ENCODE results near the gene HS3ST4. TPM values are rescaled to one million over a fixed set of nuclear protein-coding genes. Genes with fewer than 3 reads are reported as not detected.

Gene HS3ST4
- total and polyA plus RNA-seq, 2 experiments from 2014 or later, result 0.44 to 2.1 TPM

GRCh38 chr16:25897702-25898101 is 205.9 kb downstream of the HS3ST4 start:
- no peak overlapping the region for H3K4me3 ChIP-seq
- Mint-ChIP-seq H3K4me3 (no peak overlapping the region), H3K27ac (no peak overlapping the region), H3K36me3 (ENCODE audit: low read depth) (peaks cover 10% of the 10 kb centered on the region; the same call in 2 of the 3 replicates), H3K27me3 (ENCODE audit: insufficient read depth, low read depth, poor library complexity) (no peaks in the 10 kb centered on the region), H3K9me3 (peaks cover 83% of the 10 kb centered on the region), H3K4me1 (peaks cover 3% of the 10 kb centered on the region; the same call in 1 of the 3 replicates)
- no peaks in the 10 kb centered on the region for H3K9me2 ChIP-seq (ENCODE audit: insufficient read depth)
- H3K79me2 ChIP-seq (replicated peaks; ENCODE audit: insufficient read depth), result no peaks in the 10 kb centered on the region; the same call in 1 of the 2 replicates
- no peaks in the 10 kb centered on the region for H3F3A ChIP-seq (replicated peaks; ENCODE audit: low read depth)
- H2AFZ ChIP-seq, result no peak overlapping the region
- ATAC-seq, result no peak
- H4K20me1 ChIP-seq (replicated peaks; ENCODE audit: insufficient read depth), result no peaks in the 10 kb centered on the region
- no peak overlapping the region for H3K4me2 ChIP-seq
- no peak for TF ChIP-seq CTCF (conservative IDR thresholded peaks at IDR 0.05; ENCODE audit: low read depth in 2 of 2)
- TF ChIP-seq ZNF331 (CRISPR knock-in tag; IDR thresholded peaks at IDR 0.05; ENCODE audit: low read depth), result no peak
- TF ChIP-seq STAT1 (IDR thresholded peaks at IDR 0.05; ENCODE audit: unreplicated experiment), result no peak
- TF ChIP-seq EZH2phosphoT487 (IDR thresholded peaks at IDR 0.05; ENCODE audit: unreplicated experiment), result no peak
- TF ChIP-seq ZNF114 (CRISPR knock-in tag; IDR thresholded peaks at IDR 0.05), result no peak
- TF ChIP-seq CREB1 (CRISPR knock-in tag; IDR thresholded peaks at IDR 0.05; ENCODE audit: low read depth), result no peak
- TF ChIP-seq POLR2AphosphoS5 (IDR thresholded peaks at IDR 0.05; ENCODE audit: low read depth), result no peak
- no peak for TF ChIP-seq REST (IDR thresholded peaks at IDR 0.05; ENCODE audit: unreplicated experiment)
- TF ChIP-seq ZNF462 (CRISPR knock-in tag; IDR thresholded peaks at IDR 0.05), result no peak
- no peak for TF ChIP-seq NANOG (IDR thresholded peaks at IDR 0.05; ENCODE audit: borderline replicate concordance)
- no peak for TF ChIP-seq JUNB (IDR thresholded peaks at IDR 0.05; ENCODE audit: unreplicated experiment)
- TF ChIP-seq EZH2 (IDR thresholded peaks at IDR 0.05; ENCODE audit: low read depth, unreplicated experiment), result no peak
- no peak for TF ChIP-seq ETS1 (IDR thresholded peaks at IDR 0.05)
- no peaks in the 10 kb centered on the region for H3K27me3 ChIP-seq (ENCODE audit: insufficient read depth)
- no peaks in the 10 kb centered on the region for H3K4me1 ChIP-seq (ENCODE audit: insufficient read depth)
- H3K36me3 ChIP-seq (ENCODE audit: insufficient read depth), result no peaks in the 10 kb centered on the region
- H3K27ac ChIP-seq (ENCODE audit: low read depth), result no peak overlapping the region
- DNase-seq (ENCODE audit: low spot score), result no peak
